Heart right ventricle (tissue), 16 donors: Measurements from ENCODE around the gene ANKS1B. TPM values are rescaled to one million over a fixed set of nuclear protein-coding genes. Genes with fewer than 3 reads are reported as not detected.
"Not testable (repeated sequence)": the region's sequence is repeated elsewhere in the genome, so short reads cannot be mapped to it uniquely, and the experiment has no call there.

ENCODE experiments used
- ATAC-seq, 8 donors: fragments of 200-7000 bp; cut with Tn5 transposase; one replicate each; pipeline ENCODE4 v1.9.1; 2020; ENCODE audit warnings: mild to moderate bottlenecking in 8 of 8, moderate library complexity in 8 of 8, moderate number of reproducible peaks in 1 of 8
- DNase-seq, 2 donors: peaks; one replicate each; pipeline ENCODE4 v3.0.0-alpha.2; 2020
- H3K27ac ChIP-seq, 10 donors: fragments of 200-600 bp; sonication (generic) in 2 of 10; one replicate each; pipeline versions ENCODE4 v1.5.0 to v1.8.0; 2020 to 2022; ENCODE audit warnings: mild to moderate bottlenecking in 3 of 10
- H3K27me3 ChIP-seq, 7 donors: fragments of 200-600 bp; one replicate each; pipeline ENCODE4 v1.8.0; 2021 to 2022; ENCODE audit warnings: mild to moderate bottlenecking in 2 of 7
- H3K36me3 ChIP-seq, 9 donors: fragments of 200-600 bp; sonication (generic) in 1 of 9; one replicate each; pipeline versions ENCODE4 v1.5.0 to v1.8.0; 2020 to 2022; ENCODE audit warnings: mild to moderate bottlenecking in 2 of 9
- H3K4me1 ChIP-seq, 9 donors: fragments of 200-600 bp; sonication (generic) in 1 of 9; one replicate each; pipeline versions ENCODE4 v1.5.0 to v1.8.0; 2020 to 2022; ENCODE audit warnings: mild to moderate bottlenecking in 4 of 9
- H3K4me3 ChIP-seq, 10 donors: fragments of 200-600 bp; sonication (generic) in 2 of 10; one replicate each; pipeline versions ENCODE4 v1.5.0 to v1.8.0; 2020 to 2022; ENCODE audit warnings: mild to moderate bottlenecking in 7 of 10, moderate library complexity in 2 of 10
- H3K9me3 ChIP-seq, 11 donors: fragments of 200-600 bp in 10 of 11; sonication (generic) in 2 of 11; one replicate each; pipeline versions ENCODE4 v1.5.0 to v1.8.0; 2013 to 2022; ENCODE audit warnings: mild to moderate bottlenecking in 2 of 11, control low read depth in 1 of 11, moderate library complexity in 1 of 11
- WGBS, 2 donors: extraction: QIAGEN DNeasy Blood & Tissue Kit; methylation state at CpG; one replicate each; pipeline ENCODE4 v1.1.7; 2013; ENCODE audit warnings: inconsistent platforms in 1 of 2; 5-methylcytosine and 5-hydroxymethylcytosine counted together
- intact Hi-C, 10 donors: fragments of 100-400 bp; cut with DNase I; formaldehyde crosslinking; loops; one replicate each; pipeline versions ENCODE4 v1.11.1 to v1.14.2; 2022
- polyA plus RNA-seq, 2 donors: library from polyadenylated mRNA; stranded (reverse); fragments of 200-250 nt; gene quantifications; one replicate each; pipeline ENCODE4 v1.2.3, GENCODE V29; 2013
- total RNA-seq, 10 donors: library from RNA; stranded (reverse); fragmentation: NEBNext Ultra II Directional in 3 of 10; extraction: Animal tissue kit (Norgen Biotek cat#: 25700) in 3 of 10; gene quantifications; one replicate each; pipeline versions ENCODE4 v1.2.1 to v1.2.4, GENCODE V29; 2021 to 2023
- TF ChIP-seq, protein P1 (sequence below), 9 donors: fragments of 200-600 bp; sonication (generic) in 2 of 9; IDR thresholded peaks; one replicate each; pipeline versions ENCODE4 v1.5.0 to v1.8.0; 2021 to 2022; ENCODE audit warnings: antibody characterized with exemption in 9 of 9, mild to moderate bottlenecking in 5 of 9, moderate library complexity in 1 of 9
- donor health status: Arrhythmogenic right ventricular cardiomyopathy.
- donor health status: ischemic (EF 13 %, LVEDD 7.1; RV severe dilation, severe dysfunction).
- donor health status: healthy with polysubstance abuse.
- donor health status: DM: no; HTN: yes; CAD: no.
- donor health status: DM: no; HTN: no; CAD: no.
- donor health status: ischemic (EF 25% LVEDD 6.9; RV normal size, moderate dysfunction).
- donor health status: ischemic (EF 25% LVEDD 5.7; RV mildly dilated, moderate dysfunction).
- donor health status: healthy.
- donor health status: DM: yes; HTN: yes; CAD: no.
- donor health status: Ischemic cardiomyopathy.
- donor health status: ischemic (EF 35%, LVEDD 5.7; RV mildly dilated, moderate dysfunction).
- donor health status: nonischemic (EF 11% LVEDD 7.7; RV severe dilation, severe dysfunction).
- donor health status: DM: yes; HTN: yes; CAD: no.
- donor health status: PGD.
- donor health status: ischemic (EF 29% LVEDD 5.4; RV normal size, mild dysfunction).
- donor health status: nonischemic (EF 23%, LVEDD 6.1; RV moderate dilation, normal function).

The ANKS1B gene
- total and polyA plus RNA-seq, 12 donors: 0.58 to 4.8 (median 1.8) TPM

DNA sequence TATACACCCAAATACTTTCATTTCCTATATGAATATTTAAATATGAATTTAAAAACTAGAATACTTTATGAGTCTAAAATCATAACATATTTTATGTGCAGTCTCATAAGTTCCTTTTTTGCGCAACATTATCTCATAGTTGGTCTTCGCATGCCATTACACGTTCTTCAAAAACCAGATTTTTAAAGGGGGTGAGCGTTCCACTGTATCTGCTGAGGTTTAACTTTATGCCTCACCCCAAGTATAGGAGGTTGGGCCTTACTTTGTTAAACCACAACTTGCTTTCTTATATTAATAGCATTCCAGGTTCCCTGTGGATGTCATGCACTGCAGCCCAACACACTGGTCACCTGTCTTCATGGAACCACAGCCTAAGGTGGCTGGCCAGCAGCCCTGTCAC is 1221.1 kb downstream of the ANKS1B start:
- TF ChIP-seq, protein P1, sequence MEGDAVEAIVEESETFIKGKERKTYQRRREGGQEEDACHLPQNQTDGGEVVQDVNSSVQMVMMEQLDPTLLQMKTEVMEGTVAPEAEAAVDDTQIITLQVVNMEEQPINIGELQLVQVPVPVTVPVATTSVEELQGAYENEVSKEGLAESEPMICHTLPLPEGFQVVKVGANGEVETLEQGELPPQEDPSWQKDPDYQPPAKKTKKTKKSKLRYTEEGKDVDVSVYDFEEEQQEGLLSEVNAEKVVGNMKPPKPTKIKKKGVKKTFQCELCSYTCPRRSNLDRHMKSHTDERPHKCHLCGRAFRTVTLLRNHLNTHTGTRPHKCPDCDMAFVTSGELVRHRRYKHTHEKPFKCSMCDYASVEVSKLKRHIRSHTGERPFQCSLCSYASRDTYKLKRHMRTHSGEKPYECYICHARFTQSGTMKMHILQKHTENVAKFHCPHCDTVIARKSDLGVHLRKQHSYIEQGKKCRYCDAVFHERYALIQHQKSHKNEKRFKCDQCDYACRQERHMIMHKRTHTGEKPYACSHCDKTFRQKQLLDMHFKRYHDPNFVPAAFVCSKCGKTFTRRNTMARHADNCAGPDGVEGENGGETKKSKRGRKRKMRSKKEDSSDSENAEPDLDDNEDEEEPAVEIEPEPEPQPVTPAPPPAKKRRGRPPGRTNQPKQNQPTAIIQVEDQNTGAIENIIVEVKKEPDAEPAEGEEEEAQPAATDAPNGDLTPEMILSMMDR (IDR thresholded peaks at IDR 0.05): no peak
- Histone ChIP-seq H3K9me3 (no peaks in the 10 kb centered on the region), H3K36me3 (no peaks in the 10 kb centered on the region), H3K4me1 (no peaks in the 10 kb centered on the region), H3K27ac (no peak overlapping the region), H3K27me3 (peaks cover 0 to 9% (median 4%) of the 10 kb centered on the region in 7 donors), H3K4me3 (no peak overlapping the region)
- intact Hi-C loops: no loop called here
- 94 to 96% methylated on average over 4 of the region's 4 CpGs for WGBS, 2 donors
- no peak for DNase-seq
- no peak for ATAC-seq

DNA sequence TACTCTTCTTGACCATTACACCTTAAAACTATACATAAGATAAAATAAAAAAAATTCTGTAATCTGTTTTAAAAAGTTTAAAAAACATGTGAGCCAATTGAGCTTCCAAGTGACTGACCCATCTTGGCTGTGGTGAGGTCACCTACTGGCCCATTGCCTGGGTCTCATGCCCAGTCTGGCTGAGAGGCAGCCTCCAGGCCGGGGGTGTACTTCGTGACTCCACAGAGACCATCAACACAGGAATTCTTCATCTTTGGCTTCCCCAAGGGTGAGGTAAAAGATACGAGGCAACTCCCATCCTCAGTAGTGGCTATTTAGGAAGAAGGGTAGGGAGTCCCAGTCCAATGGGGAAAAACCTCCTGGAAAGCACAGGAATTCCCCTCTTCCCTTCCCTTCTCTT is 1226.4 kb downstream of the ANKS1B start:
- Histone ChIP-seq H3K4me3 (no peak overlapping the region), H3K9me3 (no peaks in the 10 kb centered on the region), H3K27ac (no peak overlapping the region), H3K36me3 (no peaks in the 10 kb centered on the region), H3K4me1 (no peaks in the 10 kb centered on the region), H3K27me3 (peaks cover 0 to 5% (median 0%) of the 10 kb centered on the region in 7 donors)
- TF ChIP-seq, protein P1 (IDR thresholded peaks at IDR 0.05): no peak
- ATAC-seq (peak in 1 of 8 donors; percentile 48), DNase-seq (peak in 1 of 2 donors; percentile 22)
- 52 to 67% methylated on average over 3 of the region's 3 CpGs for WGBS, 2 donors
- intact Hi-C loops: no loop called here

- 54 to 55% methylated on average over 4 of the region's 4 CpGs for WGBS, 2 donors
- intact Hi-C loops: no loop called here
- ATAC-seq (no peak), DNase-seq (no peak)
- H3K36me3 ChIP-seq: no peaks in the 10 kb centered on the region
- no peaks in the 10 kb centered on the region for H3K4me1 ChIP-seq
- H3K27ac ChIP-seq: no peak overlapping the region
- H3K27me3 ChIP-seq: peaks cover 0 to 5% (median 0%) of the 10 kb centered on the region in 7 donors
- TF ChIP-seq, protein P1 (IDR thresholded peaks at IDR 0.05): no peak
- H3K4me3 ChIP-seq: no peak overlapping the region
- no peaks in the 10 kb centered on the region for H3K9me3 ChIP-seq
Measured at GRCh38 chr12:98757455-98757854, 1227.3 kb downstream of the ANKS1B start.

GRCh38 chr12:98755855-98756254 is 1228.9 kb downstream of the ANKS1B start:
- ATAC-seq, H3K27me3 ChIP-seq, H3K9me3 ChIP-seq, H3K4me1 ChIP-seq, intact Hi-C loops, DNase-seq, H3K4me3 ChIP-seq, H3K36me3 ChIP-seq, H3K27ac ChIP-seq: not testable (repeated sequence)
- WGBS, 2 donors: 88 to 92% methylated on average over 5 of the region's 5 CpGs

DNA sequence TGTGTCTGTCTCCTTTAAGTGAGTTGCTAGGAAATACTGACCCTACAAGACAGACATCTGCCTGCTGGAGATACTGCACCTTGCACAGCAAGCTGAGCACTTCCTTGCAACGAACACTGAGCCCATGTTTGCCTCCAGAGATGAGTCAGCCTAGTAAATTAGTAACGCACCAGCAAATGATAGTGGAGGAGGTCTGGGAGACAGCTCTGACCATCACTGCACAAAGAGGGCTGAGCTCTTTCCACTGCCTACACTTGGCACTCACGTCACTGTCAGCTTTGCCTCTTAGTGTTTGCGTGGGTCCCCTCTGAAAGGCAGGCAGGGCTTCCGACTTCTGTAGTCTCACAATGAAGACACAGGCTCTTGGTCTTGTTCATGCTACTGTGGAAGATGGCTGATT is 1230.6 kb downstream of the ANKS1B start:
- TF ChIP-seq, protein P1 (IDR thresholded peaks at IDR 0.05): no peak
- DNase-seq: no peak

More for the DNA sequence above, 1230.6 kb downstream of the ANKS1B start:
- H3K27ac ChIP-seq: no peak overlapping the region
- 59 to 64% methylated on average over 5 of the region's 5 CpGs for WGBS, 2 donors
- no peak overlapping the region for H3K4me3 ChIP-seq
- H3K27me3 ChIP-seq: peaks cover 0 to 11% (median 0%) of the 10 kb centered on the region in 7 donors
- no peaks in the 10 kb centered on the region for H3K9me3 ChIP-seq
- intact Hi-C loops: no loop called here
- no peak for ATAC-seq
- no peaks in the 10 kb centered on the region for H3K36me3 ChIP-seq
- H3K4me1 ChIP-seq: no peaks in the 10 kb centered on the region
